ENCODE results near the gene TMEM129.

The TMEM129 gene, protein sequence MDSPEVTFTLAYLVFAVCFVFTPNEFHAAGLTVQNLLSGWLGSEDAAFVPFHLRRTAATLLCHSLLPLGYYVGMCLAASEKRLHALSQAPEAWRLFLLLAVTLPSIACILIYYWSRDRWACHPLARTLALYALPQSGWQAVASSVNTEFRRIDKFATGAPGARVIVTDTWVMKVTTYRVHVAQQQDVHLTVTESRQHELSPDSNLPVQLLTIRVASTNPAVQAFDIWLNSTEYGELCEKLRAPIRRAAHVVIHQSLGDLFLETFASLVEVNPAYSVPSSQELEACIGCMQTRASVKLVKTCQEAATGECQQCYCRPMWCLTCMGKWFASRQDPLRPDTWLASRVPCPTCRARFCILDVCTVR

DNA sequence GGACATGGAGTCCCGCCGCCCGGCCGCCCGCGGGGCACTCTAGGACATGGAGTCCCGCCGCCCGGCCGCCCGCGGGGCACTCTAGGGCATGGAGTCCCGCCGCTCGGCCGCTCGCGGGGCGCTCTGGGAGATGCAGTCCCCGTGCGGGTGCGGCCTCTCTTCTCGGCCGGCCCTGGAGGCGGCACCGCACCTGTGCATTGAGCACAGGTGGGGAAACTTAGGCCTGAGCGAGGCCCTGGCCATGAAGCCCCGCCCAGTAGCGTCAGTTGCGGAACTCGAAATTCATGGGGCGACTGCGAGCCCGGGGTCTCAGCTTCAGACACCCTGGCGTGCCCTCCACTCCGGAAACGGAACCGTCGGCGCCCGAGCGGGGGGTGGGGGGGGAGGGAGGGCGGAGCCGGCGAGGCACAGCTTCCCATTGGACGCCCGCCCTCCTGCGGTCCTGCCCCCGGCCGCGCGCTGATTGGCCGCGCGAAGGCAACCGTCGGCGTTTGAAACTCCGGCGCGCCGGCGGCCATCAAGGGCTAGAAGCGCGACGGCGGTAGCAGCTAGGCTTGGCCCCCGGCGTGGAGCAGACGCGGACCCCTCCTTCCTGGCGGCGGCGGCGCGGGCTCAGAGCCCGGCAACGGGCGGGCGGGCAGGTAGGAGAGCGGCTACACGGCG is at the start of gene TMEM129, which contains the start of gene TACC3:
TMEM129 (minus strand) TSS at position 321 of the 663 bp plus-strand sequence. CDS start 486 bp downstream, outside the sequence.
TACC3 (plus strand) TSS at position 519 of the 663 bp plus-strand sequence. CDS start 1,901 bp downstream, outside the sequence.
- peak; percentile 76 for DNase-seq

- no peak for DNase-seq
These were observed 49.7 kb upstream of the TMEM129 start for GRCh38 chr4:1770791-1771231.

DNA sequence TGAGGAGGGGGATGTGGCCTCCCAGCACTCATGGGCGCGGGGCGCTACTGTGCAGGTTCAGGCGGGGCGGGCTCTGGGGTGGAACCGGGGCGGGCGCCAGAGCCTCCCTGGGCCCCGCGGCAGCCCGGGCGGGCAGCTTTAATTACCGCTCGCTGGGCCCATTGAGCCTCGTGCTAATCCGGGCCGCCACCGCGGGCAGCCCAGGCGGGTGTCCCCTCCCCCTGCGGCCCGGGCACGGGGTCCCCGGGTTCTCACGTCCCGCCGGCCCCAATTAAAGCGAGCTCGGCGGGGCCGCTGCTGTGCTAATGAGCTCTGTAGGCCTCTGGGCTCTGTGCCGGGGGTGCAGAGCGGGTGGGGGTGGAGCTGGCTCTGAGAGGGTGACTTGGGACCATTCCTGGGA is 49.1 kb upstream of the TMEM129 start:
- no peak for DNase-seq

DNA sequence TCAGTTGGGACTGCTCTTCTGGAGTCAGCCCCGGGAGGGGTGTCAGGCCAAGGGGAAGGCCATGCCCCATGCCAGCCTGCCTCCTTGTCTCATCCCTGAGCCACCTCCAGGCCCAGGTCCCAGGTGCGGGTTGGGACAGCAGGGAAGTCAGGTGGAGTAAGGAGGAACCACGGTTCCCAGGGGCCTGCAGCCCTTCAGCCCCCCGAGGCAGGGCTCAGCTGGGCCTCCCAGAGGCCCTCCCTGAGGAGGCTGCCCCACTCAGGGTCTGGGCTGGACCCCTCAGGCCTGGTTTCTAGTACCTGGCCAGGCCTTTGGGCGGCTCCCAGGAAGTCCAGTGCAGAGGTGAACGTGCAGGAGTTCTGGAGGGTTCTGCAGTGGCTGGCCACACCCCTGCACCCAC is 48.6 kb upstream of the TMEM129 start:
- DNase-seq, result no peak

DNA sequence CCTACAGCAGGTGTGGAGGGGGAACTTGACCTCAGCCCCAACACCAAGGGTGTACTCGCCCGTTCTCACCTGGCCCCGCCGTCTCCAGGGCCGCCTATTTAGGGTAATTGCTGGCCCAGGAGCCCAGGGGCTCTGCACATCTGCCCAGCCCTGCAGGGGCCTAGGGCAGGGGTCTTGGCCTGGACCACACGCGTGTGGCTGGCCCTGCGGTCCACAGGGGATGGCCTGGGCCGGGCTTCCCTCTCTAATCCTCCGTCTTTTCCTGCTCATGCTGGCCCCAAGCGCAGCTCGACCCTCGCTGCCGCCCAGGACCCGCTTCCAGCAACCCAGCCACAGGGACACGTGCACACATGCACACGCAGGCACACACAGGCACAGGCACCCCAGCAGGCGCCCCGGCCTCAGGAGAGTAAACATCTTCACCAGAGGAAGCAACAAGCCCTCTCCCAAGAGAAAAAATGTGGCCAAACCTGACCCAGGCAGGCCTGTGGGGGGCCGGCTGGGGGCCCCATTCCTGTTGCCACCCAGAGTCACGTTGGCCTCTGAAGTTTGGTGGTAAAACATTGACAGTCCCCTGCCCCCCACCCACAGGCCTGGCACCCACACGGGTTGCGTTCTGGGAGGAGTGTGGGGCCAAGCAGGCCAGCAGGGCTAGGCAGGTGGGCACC is 47.4 kb upstream of the TMEM129 start:
- no peak for DNase-seq

GRCh38 chr4:1767770-1768366 is 46.7 kb upstream of the TMEM129 start:
- no peak for DNase-seq

- no peak for DNase-seq
These were observed 46.1 kb upstream of the TMEM129 start for GRCh38 chr4:1767061-1767769.

GRCh38 chr4:1766106-1767060 is 45.3 kb upstream of the TMEM129 start:
- DNase-seq, result no peak

- no peak for DNase-seq
These were observed 44.4 kb upstream of the TMEM129 start for GRCh38 chr4:1765409-1766072.

GRCh38 chr4:1764670-1765069 is 43.5 kb upstream of the TMEM129 start:
- DNase-seq, result no peak

GRCh38 chr4:1763550-1764080 is 42.5 kb upstream of the TMEM129 start:
- DNase-seq, result no peak

DNA sequence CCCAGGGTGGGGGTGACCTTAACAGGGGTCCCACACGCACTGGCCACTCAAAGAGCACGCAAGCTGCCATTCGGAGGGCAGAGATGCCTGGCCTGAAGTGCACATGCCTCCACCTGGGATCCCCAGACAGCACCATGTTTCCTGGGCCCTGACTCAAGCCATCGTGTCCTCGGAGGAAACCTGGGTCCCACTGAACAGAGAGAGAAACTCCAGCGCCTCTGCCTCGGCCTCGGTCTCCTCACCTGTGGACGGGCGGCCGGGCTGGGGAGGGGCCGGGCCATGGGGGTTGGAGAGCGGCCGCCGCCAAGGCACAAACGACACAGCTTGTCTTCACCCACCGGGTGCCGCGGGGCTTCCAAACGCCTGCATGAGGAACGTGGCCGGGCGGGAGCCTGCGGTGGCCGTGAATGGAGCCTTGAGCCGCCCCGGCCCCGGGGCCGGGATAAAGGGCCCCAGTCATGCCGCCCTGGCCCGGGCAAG is 42.0 kb upstream of the TMEM129 start:
- DNase-seq, result no peak

GRCh38 chr4:1762264-1763010 is 41.3 kb upstream of the TMEM129 start:
- DNase-seq, result no peak

GRCh38 chr4:1761130-1761689 is 40.1 kb upstream of the TMEM129 start:
- no peak for DNase-seq

DNA sequence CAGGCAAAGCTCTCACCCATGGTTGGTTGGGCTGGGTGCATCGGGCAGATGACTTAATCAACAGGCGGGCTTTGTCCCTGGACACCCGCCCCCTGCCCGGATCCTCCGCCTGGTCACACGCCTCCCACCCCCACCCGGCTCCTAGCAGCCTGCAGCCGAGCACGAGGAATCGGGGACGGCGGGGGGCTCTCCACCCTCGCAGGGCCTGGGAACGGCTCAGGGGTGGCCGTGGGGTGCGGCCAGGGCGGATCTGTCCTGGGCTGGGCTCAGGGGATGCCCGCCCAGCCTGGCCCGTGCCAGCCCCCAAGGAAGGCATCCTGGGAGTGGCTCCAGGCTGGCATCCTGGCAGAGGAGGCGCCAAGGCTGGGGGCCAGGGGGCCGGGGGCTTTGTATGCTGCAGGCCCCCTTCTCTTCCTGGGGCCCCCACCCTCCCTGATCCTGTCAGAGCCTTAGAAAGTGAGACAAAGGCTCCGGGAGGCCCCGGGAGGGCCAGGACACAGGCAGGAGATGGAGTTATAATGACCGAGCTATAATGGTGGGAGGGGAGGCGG is 39.5 kb upstream of the TMEM129 start:
- no peak for DNase-seq

- DNase-seq, result no peak
These were observed 38.7 kb upstream of the TMEM129 start for GRCh38 chr4:1759818-1760223.

GRCh38 chr4:1759170-1759817 is 38.2 kb upstream of the TMEM129 start:
- DNase-seq, result no peak

Measured in SHP77 treated with DMSO at 0.1 percent for 48 hours (cell line).